IPS-20b (cell line): ENCODE data around the gene TTC21B.

Source experiments
- H3K27ac ChIP-seq: one replicate; pipeline ENCODE4 v1.5.1; 2013; ENCODE audit warnings: low read length
- H3K27me3 ChIP-seq: 2 replicates; pipeline ENCODE4 v1.6.1; 2013; ENCODE audit warnings: mild to moderate bottlenecking, low read length, inconsistent platforms; ENCODE audit not compliant: insufficient read depth
- H3K36me3 ChIP-seq: 2 replicates; pipeline ENCODE4 v1.6.1; 2013; ENCODE audit warnings: low read depth, mild to moderate bottlenecking, inconsistent platforms, low read length, moderate library complexity; ENCODE audit not compliant: insufficient read depth
- H3K4me1 ChIP-seq: 2 replicates; pipeline ENCODE4 v1.6.1; 2013; ENCODE audit warnings: mild to moderate bottlenecking, control low read depth, inconsistent platforms, low read length, moderate library complexity; ENCODE audit not compliant: insufficient read depth
- H3K4me3 ChIP-seq: 2 replicates; pipeline ENCODE4 v1.5.1; 2013; ENCODE audit warnings: mild to moderate bottlenecking, low read length, inconsistent platforms
- H3K9ac ChIP-seq: 2 replicates; pipeline ENCODE4 v1.6.1; 2013; ENCODE audit warnings: low read depth, mild to moderate bottlenecking, inconsistent platforms, low read length, moderate library complexity
- H3K9me3 ChIP-seq: 2 replicates; pipeline ENCODE4 v1.6.1; 2013; ENCODE audit warnings: mild to moderate bottlenecking, low read depth, low read length, inconsistent platforms; ENCODE audit not compliant: insufficient read depth

TTC21B gene

GRCh38 chr2:165899311-165899710 lies 54.3 kb downstream of the TTC21B start:
- no peaks in the 10 kb centered on the region for H3K27me3 ChIP-seq
- H3K9me3 ChIP-seq = no peaks in the 10 kb centered on the region
- H3K36me3 ChIP-seq = peaks cover 75% of the 10 kb centered on the region
- H3K4me1 ChIP-seq = no peaks in the 10 kb centered on the region
- H3K4me3 ChIP-seq = no peak overlapping the region
- no peak overlapping the region for H3K27ac ChIP-seq
- no peak overlapping the region for H3K9ac ChIP-seq

- Histone ChIP-seq H3K4me1 (no peaks in the 10 kb centered on the region), H3K9me3 (no peaks in the 10 kb centered on the region), H3K27me3 (no peaks in the 10 kb centered on the region), H3K27ac (no peak overlapping the region), H3K4me3 (no peak overlapping the region), H3K9ac (no peak overlapping the region), H3K36me3 (peaks cover 77% of the 10 kb centered on the region)
These were observed 55.2 kb downstream of the TTC21B start for GRCh38 chr2:165898381-165898780.

GRCh38 chr2:165897726-165898125 lies 55.9 kb downstream of the TTC21B start:
- no peak overlapping the region for H3K27ac ChIP-seq

GRCh38 chr2:165897074-165897473 lies 56.5 kb downstream of the TTC21B start:
- Histone ChIP-seq H3K9ac (no peak overlapping the region), H3K36me3 (peaks cover 82% of the 10 kb centered on the region), H3K27ac (no peak overlapping the region), H3K27me3 (no peaks in the 10 kb centered on the region), H3K9me3 (no peaks in the 10 kb centered on the region), H3K4me1 (no peaks in the 10 kb centered on the region), H3K4me3 (no peak overlapping the region)

More at GRCh38 chr2:165897726-165898125, 55.9 kb downstream of the TTC21B start:
- no peaks in the 10 kb centered on the region for H3K27me3 ChIP-seq
- no peak overlapping the region for H3K4me3 ChIP-seq
- H3K9me3 ChIP-seq = no peaks in the 10 kb centered on the region
- no peaks in the 10 kb centered on the region for H3K4me1 ChIP-seq
- H3K36me3 ChIP-seq = peaks cover 79% of the 10 kb centered on the region
- H3K9ac ChIP-seq = no peak overlapping the region

- H3K4me3 ChIP-seq = no peak overlapping the region
- no peaks in the 10 kb centered on the region for H3K27me3 ChIP-seq
- no peaks in the 10 kb centered on the region for H3K9me3 ChIP-seq
- H3K36me3 ChIP-seq = peaks cover 81% of the 10 kb centered on the region
- no peak overlapping the region for H3K27ac ChIP-seq
- H3K4me1 ChIP-seq = no peaks in the 10 kb centered on the region
- no peak overlapping the region for H3K9ac ChIP-seq
These were observed 57.6 kb downstream of the TTC21B start for GRCh38 chr2:165895974-165896373.

- Histone ChIP-seq H3K4me3 (no peak overlapping the region), H3K27ac (no peak overlapping the region), H3K9ac (no peak overlapping the region), H3K36me3 (peaks cover 80% of the 10 kb centered on the region), H3K4me1 (no peaks in the 10 kb centered on the region), H3K27me3 (no peaks in the 10 kb centered on the region), H3K9me3 (no peaks in the 10 kb centered on the region)
These were observed 60.0 kb downstream of the TTC21B start for GRCh38 chr2:165893556-165893955.

- no peaks in the 10 kb centered on the region for H3K27me3 ChIP-seq
- H3K27ac ChIP-seq = no peak overlapping the region
- H3K9me3 ChIP-seq = no peaks in the 10 kb centered on the region
- peaks cover 69% of the 10 kb centered on the region for H3K36me3 ChIP-seq
- H3K9ac ChIP-seq = no peak overlapping the region
- no peak overlapping the region for H3K4me3 ChIP-seq
- no peaks in the 10 kb centered on the region for H3K4me1 ChIP-seq
These were observed 61.0 kb downstream of the TTC21B start for GRCh38 chr2:165892526-165892925.

GRCh38 chr2:165891943-165892342 lies 61.6 kb downstream of the TTC21B start:
- H3K27ac ChIP-seq = no peak overlapping the region
- no peaks in the 10 kb centered on the region for H3K27me3 ChIP-seq
- H3K9me3 ChIP-seq = no peaks in the 10 kb centered on the region
- peaks cover 67% of the 10 kb centered on the region for H3K36me3 ChIP-seq
- H3K9ac ChIP-seq = no peak overlapping the region
- no peaks in the 10 kb centered on the region for H3K4me1 ChIP-seq
- H3K4me3 ChIP-seq = no peak overlapping the region

GRCh38 chr2:165891345-165891744 lies 62.2 kb downstream of the TTC21B start:
- H3K9me3 ChIP-seq = no peaks in the 10 kb centered on the region
- H3K36me3 ChIP-seq = peaks cover 67% of the 10 kb centered on the region
- no peaks in the 10 kb centered on the region for H3K27me3 ChIP-seq

GRCh38 chr2:165889798-165890197 lies 63.8 kb downstream of the TTC21B start:
- no peaks in the 10 kb centered on the region for H3K27me3 ChIP-seq
- H3K9me3 ChIP-seq = no peaks in the 10 kb centered on the region
- peaks cover 68% of the 10 kb centered on the region for H3K36me3 ChIP-seq
- H3K27ac ChIP-seq = no peak overlapping the region
- no peaks in the 10 kb centered on the region for H3K4me1 ChIP-seq
- no peak overlapping the region for H3K4me3 ChIP-seq
- no peak overlapping the region for H3K9ac ChIP-seq

More at GRCh38 chr2:165891345-165891744, 62.2 kb downstream of the TTC21B start:
- H3K27ac ChIP-seq = no peak overlapping the region
- no peaks in the 10 kb centered on the region for H3K4me1 ChIP-seq
- H3K4me3 ChIP-seq = no peak overlapping the region
- H3K9ac ChIP-seq = no peak overlapping the region

GRCh38 chr2:165889158-165889557 lies 64.4 kb downstream of the TTC21B start:
- Histone ChIP-seq H3K36me3 (peaks cover 66% of the 10 kb centered on the region), H3K4me3 (no peak overlapping the region), H3K27me3 (no peaks in the 10 kb centered on the region), H3K4me1 (no peaks in the 10 kb centered on the region), H3K9ac (no peak overlapping the region), H3K9me3 (no peaks in the 10 kb centered on the region), H3K27ac (no peak overlapping the region)

GRCh38 chr2:165888171-165888570 lies 65.4 kb downstream of the TTC21B start:
- Histone ChIP-seq H3K9me3 (no peaks in the 10 kb centered on the region), H3K27me3 (no peaks in the 10 kb centered on the region), H3K36me3 (peaks cover 67% of the 10 kb centered on the region; the same call in 1 of the 2 replicates), H3K9ac (no peak overlapping the region), H3K27ac (no peak overlapping the region), H3K4me1 (no peaks in the 10 kb centered on the region), H3K4me3 (no peak overlapping the region)
